Activated T-cell treated with anti-CD3 and anti-CD28 coated beads for 1 hour (primary cell): Measurements from ENCODE around the gene SELENOV.

ENCODE experiments used
- DNase-seq: peaks from one replicate; pipeline ENCODE4 v3.0.0-alpha.2; 2020; ENCODE audit warnings: low read depth

SELENOV gene

DNA sequence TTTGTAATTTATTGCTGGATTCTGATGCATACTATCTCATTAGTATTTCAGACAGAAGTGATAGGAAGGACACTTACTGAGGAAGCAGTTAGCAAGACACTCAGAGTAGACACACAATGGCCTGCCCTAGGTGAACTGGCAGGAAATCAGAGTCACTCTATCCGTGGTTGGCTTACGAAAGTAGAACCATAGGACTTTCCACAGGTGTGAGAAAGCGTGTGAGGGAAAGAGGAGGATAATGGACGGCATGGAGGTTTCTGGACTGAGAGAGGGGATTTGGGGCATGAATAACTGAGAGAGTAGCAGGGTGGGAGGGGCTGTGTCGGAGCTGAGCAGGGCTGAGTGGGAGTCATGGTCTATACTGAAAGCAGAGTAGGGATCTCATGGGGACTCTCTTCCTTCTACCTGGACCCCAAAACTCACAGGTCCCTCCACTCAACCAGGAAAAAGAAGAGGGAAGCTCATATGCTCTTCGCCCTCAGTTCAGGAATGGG, 43.7 kb downstream of the SELENOV start:
- no peak for DNase-seq

DNA sequence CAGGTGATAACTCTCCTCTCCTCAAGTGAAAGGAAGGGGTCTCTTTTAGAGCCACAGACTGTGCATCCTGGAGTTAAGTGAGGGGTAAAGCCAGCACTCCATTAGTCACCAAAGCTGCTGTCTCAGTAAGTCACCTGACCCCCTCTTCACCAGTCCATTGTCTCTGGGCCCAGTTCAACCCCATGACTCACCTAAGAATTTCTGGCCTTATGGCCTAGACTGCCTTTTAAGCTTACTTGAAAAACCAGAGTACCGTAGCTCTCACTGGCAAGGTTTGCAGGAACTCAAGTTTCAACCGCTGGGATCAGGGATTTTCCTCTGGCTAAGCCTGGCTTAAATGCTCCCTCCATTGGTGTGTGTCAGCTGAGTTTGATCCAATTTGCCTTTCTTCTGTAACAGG, 48.5 kb downstream of the SELENOV start:
- no peak for DNase-seq

- DNase-seq = no peak
Observed at GRCh38 chr19:39566064-39566463, 51.1 kb downstream of the SELENOV start.

- no peak for DNase-seq
Observed at GRCh38 chr19:39568604-39569003, 53.7 kb downstream of the SELENOV start.
